Adrenal gland (tissue), 12 donors: ENCODE measurements around the gene TRAPPC12. TPM values are rescaled to one million over a fixed set of nuclear protein-coding genes. Genes with fewer than 3 reads are reported as not detected.
"Not testable (repeated sequence)": the region's sequence is repeated elsewhere in the genome, so short reads cannot be mapped to it uniquely, and the experiment has no call there.

Experiments used
- DNase-seq, 7 donors: peaks; one replicate each; pipeline ENCODE4 v3.0.0-alpha.2; 2019 to 2020
- H3K27ac ChIP-seq, 5 donors: fragments of 200-600 bp; sonication (generic) in 4 of 5; 1 replicate in 3 of 5; 2 replicates in 2 of 5; pipeline versions ENCODE4 v1.5.1 to v1.8.0; 2016 to 2020; ENCODE audit warnings: mild to moderate bottlenecking in 1 of 5
- H3K27me3 ChIP-seq: fragments of 200-600 bp; 2 replicates; pipeline ENCODE4 v1.8.0; 2021
- H3K36me3 ChIP-seq, 2 donors: fragments of 200-600 bp; replicated peaks in 1 of 2; 1 replicate in 1 of 2; 2 replicates in 1 of 2; pipeline versions ENCODE4 v1.5.1 to v1.8.0; 2018 to 2022
- H3K4me1 ChIP-seq, 2 donors: fragments of 200-600 bp; replicated peaks in 1 of 2; 1 replicate in 1 of 2; 2 replicates in 1 of 2; pipeline versions ENCODE4 v1.5.1 to v1.8.0; 2018 to 2021
- H3K4me3 ChIP-seq, 4 donors: fragments of 200-600 bp; sonication (generic) in 3 of 4; one replicate each; pipeline ENCODE4 v1.5.1; 2016 to 2018
- H3K9me3 ChIP-seq, 3 donors: fragments of 200-600 bp; sonication (generic) in 1 of 3; replicated peaks in 1 of 3; 1 replicate in 2 of 3; 2 replicates in 1 of 3; pipeline versions ENCODE4 v1.5.1 to v1.8.0; 2016 to 2021
- CTCF ChIP-seq, 6 experiments: fragments of 450-650 bp in 4 of 6; fragments of 200-600 bp in 2 of 6; sonication (generic) in 1 of 6; IDR thresholded peaks; 1 replicate in 5 of 6; 2 replicates in 1 of 6; pipeline versions ENCODE4 v1.5.1 to v1.8.0; 2016 to 2021; ENCODE audit warnings: antibody characterized with exemption in 6 of 6, mild to moderate bottlenecking in 2 of 6, moderate library complexity in 1 of 6
- POLR2A ChIP-seq, 2 donors: fragments of 450-650 bp; IDR thresholded peaks; one replicate each; pipeline ENCODE4 v1.6.1; 2017; ENCODE audit warnings: antibody characterized with exemption in 2 of 2, mild to moderate bottlenecking in 2 of 2, moderate library complexity in 1 of 2
- WGBS, 4 donors: extraction: QIAGEN DNeasy Blood & Tissue Kit in 2 of 4; methylation state at CpG; one replicate each; pipeline versions ENCODE4 v1.1.5 to v1.1.7; 2013 to 2017; 5-methylcytosine and 5-hydroxymethylcytosine counted together
- intact Hi-C, 2 donors: fragments of 100-400 bp; cut with DNase I; formaldehyde crosslinking; loops; one replicate each; pipeline versions ENCODE4 v1.14.1 to v1.15.0; 2022 to 2023
- polyA plus RNA-seq, 3 donors: library from polyadenylated mRNA; stranded (reverse); fragments of 200-250 nt in 2 of 3; fragments of 350-450 nt in 1 of 3; fragmentation: Illumina TruSeq in 1 of 3; extraction: RNeasy Lipid Tissue Mini Kit (QIAGEN cat#74804) in 1 of 3; gene quantifications; one replicate each; pipeline ENCODE4 v1.2.3, GENCODE V29; 2013 to 2014
- total RNA-seq, 9 donors: library from RNA; depleted of rRNA in 4 of 9; stranded (reverse); fragments of >200 nt in 4 of 9; fragments of 120-200 nt in 1 of 9; fragmentation: NEBNext Ultra II Directional in 1 of 9; extraction: Animal tissue kit (Norgen Biotek cat#: 25700) in 1 of 9; gene quantifications; one replicate each; pipeline versions ENCODE4 v1.1.0 to v1.2.4, GENCODE V29; 2013 to 2023
- donor health status: healthy with polysubstance abuse.
- donor health status: Bipolar disorder and iron deficiency.
- donor health status: DM: yes; HTN: yes; CAD: no.
- donor health status: DM: no; HTN: no; CAD: no.
- donor health status: DM: no; HTN: no; CAD: no.
- donor health status: DM: yes; HTN: yes; CAD: no.

Gene TRAPPC12
- total and polyA plus RNA-seq, 12 donors: 58.3 to 334 (median 99.5) TPM

- WGBS, 4 donors: 96 to 100% (median 96%) methylated on average over 1 to 4 of the region's 4 CpGs
- intact Hi-C loops: no loop called here
- no peaks in the 10 kb centered on the region for H3K9me3 ChIP-seq
- H3K36me3 ChIP-seq: no peaks in the 10 kb centered on the region
- no peak overlapping the region for H3K27ac ChIP-seq
- no peak overlapping the region for H3K4me3 ChIP-seq
- no peaks in the 10 kb centered on the region for H3K27me3 ChIP-seq
- DNase-seq: no peak
- H3K4me1 ChIP-seq: no peaks in the 10 kb centered on the region
- TF ChIP-seq CTCF (IDR thresholded peaks at IDR 0.05): no peak
Measured at GRCh38 chr2:3368261-3368722, 11.2 kb upstream of the TRAPPC12 start.

GRCh38 chr2:3369340-3370181, 9.9 kb upstream of the TRAPPC12 start:
- H3K36me3 ChIP-seq, DNase-seq, H3K9me3 ChIP-seq, H3K27ac ChIP-seq, intact Hi-C loops, H3K4me1 ChIP-seq, H3K27me3 ChIP-seq, H3K4me3 ChIP-seq: not testable (repeated sequence)
- WGBS, 4 donors: 90 to 96% (median 93%) methylated on average over 25 to 31 of the region's 34 CpGs

- Histone ChIP-seq H3K36me3 (no peaks in the 10 kb centered on the region), H3K27ac (no peak overlapping the region), H3K9me3 (no peaks in the 10 kb centered on the region), H3K4me3 (peak overlapping the region in 2 of 4 donors; percentile 53 to 67), H3K4me1 (peaks cover 7 to 37% of the 10 kb centered on the region in 2 donors), H3K27me3 (no peaks in the 10 kb centered on the region)
- WGBS, 4 donors: 57 to 70% (median 59%) methylated on average over 6 of the region's 6 CpGs
- TF ChIP-seq POLR2A (IDR thresholded peaks at IDR 0.05) (no peak), CTCF (IDR thresholded peaks at IDR 0.05) (no peak)
- intact Hi-C loops: no loop called here
- DNase-seq: no peak
Measured at GRCh38 chr2:3376821-3377220, 2.7 kb upstream of the TRAPPC12 start.

GRCh38 chr2:3377279-3377611, 2.2 kb upstream of the TRAPPC12 start:
- H3K27ac ChIP-seq: peak overlapping the region in 4 of 5 donors; percentile 65 to 96 (median 86)
- no peaks in the 10 kb centered on the region for H3K9me3 ChIP-seq
- peaks cover 7 to 37% of the 10 kb centered on the region in 2 donors for H3K4me1 ChIP-seq
- H3K27me3 ChIP-seq: no peaks in the 10 kb centered on the region
- H3K4me3 ChIP-seq: peak overlapping the region; percentile 46 to 81 (median 60)
- no peaks in the 10 kb centered on the region for H3K36me3 ChIP-seq
- peak in 2 of 7 donors; percentile 34 to 35 for DNase-seq
- TF ChIP-seq CTCF (IDR thresholded peaks at IDR 0.05) (no peak), POLR2A (IDR thresholded peaks at IDR 0.05) (no peak)
- intact Hi-C loops: no loop called here
- 0 to 2% (median 1%) methylated on average over 4 to 8 of the region's 8 CpGs for WGBS, 4 donors
